ENCODE data around the gene HOXD10. TPM values are rescaled to one million over a fixed set of nuclear protein-coding genes. Genes with fewer than 3 reads are reported as not detected.

HOXD10 gene
- total and polyA plus RNA-seq, 2 of the 13 experiments (the other 11 are each of a cell fraction or from before 2014, with no cell fraction given) = not detected

DNA sequence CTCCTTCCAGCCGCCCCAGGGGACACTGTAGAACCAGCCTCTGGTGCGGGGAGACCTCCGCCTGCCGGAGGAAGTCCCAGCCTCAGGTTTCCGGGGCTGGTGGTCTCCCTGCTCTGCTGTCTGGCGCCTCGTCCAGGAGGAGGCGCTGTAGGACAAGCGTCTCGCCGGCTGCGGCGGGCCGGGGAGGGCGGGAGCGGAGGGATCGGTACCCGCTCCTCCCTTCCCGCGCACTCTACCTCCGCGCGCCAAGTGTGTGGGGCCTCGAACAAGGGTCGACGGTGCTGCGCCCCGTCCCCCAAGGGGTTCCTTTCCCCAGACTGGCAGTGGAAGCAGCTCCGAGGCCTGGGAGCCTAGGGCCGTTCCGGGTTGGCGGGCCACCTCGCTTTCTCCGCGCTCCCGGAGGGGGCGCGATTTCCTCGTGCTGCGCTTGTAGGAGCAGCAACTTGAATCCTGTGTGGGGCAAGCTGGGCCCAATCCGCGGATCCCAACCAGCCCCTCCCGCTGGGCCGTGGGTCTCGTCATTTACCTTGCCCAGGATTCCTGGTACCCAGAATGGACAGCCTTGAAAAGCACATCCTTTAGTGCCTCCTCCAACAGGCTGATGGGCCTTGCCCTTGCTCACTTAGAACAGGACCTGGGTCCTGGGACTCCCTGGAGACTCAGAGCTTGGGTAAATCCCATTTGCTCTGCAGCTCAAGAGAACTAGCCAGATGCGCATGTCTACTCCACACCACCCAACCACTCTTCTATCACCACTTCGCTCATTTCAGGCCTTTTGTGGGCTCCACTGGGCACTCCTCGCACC lies 24.1 kb downstream of the HOXD10 start (continued):
- TF ChIP-seq ZNF703 (CRISPR knock-in tag; IDR thresholded peaks at IDR 0.05; ENCODE audit: borderline replicate concordance) (0 out of 2 replicates have a peak, but pooled peaks have one; percentile 16), ZFP82 (CRISPR knock-in tag; IDR thresholded peaks at IDR 0.05; ENCODE audit: borderline replicate concordance) (no peak), ZNF333 (CRISPR knock-in tag; IDR thresholded peaks at IDR 0.05; ENCODE audit: borderline replicate concordance) (no peak), ZNF253 (CRISPR knock-in tag; IDR thresholded peaks at IDR 0.05; ENCODE audit: borderline replicate concordance) (no peak), POGZ (CRISPR knock-in tag; IDR thresholded peaks at IDR 0.05) (peak; percentile 60), MTF2 (CRISPR knock-in tag; IDR thresholded peaks at IDR 0.05; ENCODE audit: borderline replicate concordance) (peak; percentile 81; the same call in 1 of the 2 replicates), ZNF878 (CRISPR knock-in tag; IDR thresholded peaks at IDR 0.05) (no peak; the same call in 1 of the 2 replicates), ZNF572 (CRISPR knock-in tag; IDR thresholded peaks at IDR 0.05) (no peak), FOXC1 (CRISPR knock-in tag; IDR thresholded peaks at IDR 0.05; ENCODE audit: borderline replicate concordance) (peak; percentile 92), ZNF451 (CRISPR knock-in tag; IDR thresholded peaks at IDR 0.05) (0 out of 2 replicates have a peak, but pooled peaks have one; percentile 65), ZC3H13 (CRISPR knock-in tag; IDR thresholded peaks at IDR 0.05) (no peak), CAMTA2 (CRISPR knock-in tag; IDR thresholded peaks at IDR 0.05; ENCODE audit: borderline replicate concordance) (no peak), ZNF256 (CRISPR knock-in tag; conservative IDR thresholded peaks at IDR 0.05) (no peak), ZNF225 (CRISPR knock-in tag; IDR thresholded peaks at IDR 0.05) (peak; percentile 65)
- TF ChIP-seq, protein P1, sequence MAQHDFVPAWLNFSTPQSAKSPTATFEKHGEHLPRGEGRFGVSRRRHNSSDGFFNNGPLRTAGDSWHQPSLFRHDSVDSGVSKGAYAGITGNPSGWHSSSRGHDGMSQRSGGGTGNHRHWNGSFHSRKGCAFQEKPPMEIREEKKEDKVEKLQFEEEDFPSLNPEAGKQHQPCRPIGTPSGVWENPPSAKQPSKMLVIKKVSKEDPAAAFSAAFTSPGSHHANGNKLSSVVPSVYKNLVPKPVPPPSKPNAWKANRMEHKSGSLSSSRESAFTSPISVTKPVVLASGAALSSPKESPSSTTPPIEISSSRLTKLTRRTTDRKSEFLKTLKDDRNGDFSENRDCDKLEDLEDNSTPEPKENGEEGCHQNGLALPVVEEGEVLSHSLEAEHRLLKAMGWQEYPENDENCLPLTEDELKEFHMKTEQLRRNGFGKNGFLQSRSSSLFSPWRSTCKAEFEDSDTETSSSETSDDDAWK (CRISPR knock-in tag; IDR thresholded peaks at IDR 0.05) = no peak
- TF ChIP-seq, protein P2, sequence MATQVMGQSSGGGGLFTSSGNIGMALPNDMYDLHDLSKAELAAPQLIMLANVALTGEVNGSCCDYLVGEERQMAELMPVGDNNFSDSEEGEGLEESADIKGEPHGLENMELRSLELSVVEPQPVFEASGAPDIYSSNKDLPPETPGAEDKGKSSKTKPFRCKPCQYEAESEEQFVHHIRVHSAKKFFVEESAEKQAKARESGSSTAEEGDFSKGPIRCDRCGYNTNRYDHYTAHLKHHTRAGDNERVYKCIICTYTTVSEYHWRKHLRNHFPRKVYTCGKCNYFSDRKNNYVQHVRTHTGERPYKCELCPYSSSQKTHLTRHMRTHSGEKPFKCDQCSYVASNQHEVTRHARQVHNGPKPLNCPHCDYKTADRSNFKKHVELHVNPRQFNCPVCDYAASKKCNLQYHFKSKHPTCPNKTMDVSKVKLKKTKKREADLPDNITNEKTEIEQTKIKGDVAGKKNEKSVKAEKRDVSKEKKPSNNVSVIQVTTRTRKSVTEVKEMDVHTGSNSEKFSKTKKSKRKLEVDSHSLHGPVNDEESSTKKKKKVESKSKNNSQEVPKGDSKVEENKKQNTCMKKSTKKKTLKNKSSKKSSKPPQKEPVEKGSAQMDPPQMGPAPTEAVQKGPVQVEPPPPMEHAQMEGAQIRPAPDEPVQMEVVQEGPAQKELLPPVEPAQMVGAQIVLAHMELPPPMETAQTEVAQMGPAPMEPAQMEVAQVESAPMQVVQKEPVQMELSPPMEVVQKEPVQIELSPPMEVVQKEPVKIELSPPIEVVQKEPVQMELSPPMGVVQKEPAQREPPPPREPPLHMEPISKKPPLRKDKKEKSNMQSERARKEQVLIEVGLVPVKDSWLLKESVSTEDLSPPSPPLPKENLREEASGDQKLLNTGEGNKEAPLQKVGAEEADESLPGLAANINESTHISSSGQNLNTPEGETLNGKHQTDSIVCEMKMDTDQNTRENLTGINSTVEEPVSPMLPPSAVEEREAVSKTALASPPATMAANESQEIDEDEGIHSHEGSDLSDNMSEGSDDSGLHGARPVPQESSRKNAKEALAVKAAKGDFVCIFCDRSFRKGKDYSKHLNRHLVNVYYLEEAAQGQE (IDR thresholded peaks at IDR 0.05; ENCODE audit: borderline replicate concordance in 1 of 2, low read depth in 1 of 2, low read length in 2 of 2) = no peak
- TF ChIP-seq, protein P3, sequence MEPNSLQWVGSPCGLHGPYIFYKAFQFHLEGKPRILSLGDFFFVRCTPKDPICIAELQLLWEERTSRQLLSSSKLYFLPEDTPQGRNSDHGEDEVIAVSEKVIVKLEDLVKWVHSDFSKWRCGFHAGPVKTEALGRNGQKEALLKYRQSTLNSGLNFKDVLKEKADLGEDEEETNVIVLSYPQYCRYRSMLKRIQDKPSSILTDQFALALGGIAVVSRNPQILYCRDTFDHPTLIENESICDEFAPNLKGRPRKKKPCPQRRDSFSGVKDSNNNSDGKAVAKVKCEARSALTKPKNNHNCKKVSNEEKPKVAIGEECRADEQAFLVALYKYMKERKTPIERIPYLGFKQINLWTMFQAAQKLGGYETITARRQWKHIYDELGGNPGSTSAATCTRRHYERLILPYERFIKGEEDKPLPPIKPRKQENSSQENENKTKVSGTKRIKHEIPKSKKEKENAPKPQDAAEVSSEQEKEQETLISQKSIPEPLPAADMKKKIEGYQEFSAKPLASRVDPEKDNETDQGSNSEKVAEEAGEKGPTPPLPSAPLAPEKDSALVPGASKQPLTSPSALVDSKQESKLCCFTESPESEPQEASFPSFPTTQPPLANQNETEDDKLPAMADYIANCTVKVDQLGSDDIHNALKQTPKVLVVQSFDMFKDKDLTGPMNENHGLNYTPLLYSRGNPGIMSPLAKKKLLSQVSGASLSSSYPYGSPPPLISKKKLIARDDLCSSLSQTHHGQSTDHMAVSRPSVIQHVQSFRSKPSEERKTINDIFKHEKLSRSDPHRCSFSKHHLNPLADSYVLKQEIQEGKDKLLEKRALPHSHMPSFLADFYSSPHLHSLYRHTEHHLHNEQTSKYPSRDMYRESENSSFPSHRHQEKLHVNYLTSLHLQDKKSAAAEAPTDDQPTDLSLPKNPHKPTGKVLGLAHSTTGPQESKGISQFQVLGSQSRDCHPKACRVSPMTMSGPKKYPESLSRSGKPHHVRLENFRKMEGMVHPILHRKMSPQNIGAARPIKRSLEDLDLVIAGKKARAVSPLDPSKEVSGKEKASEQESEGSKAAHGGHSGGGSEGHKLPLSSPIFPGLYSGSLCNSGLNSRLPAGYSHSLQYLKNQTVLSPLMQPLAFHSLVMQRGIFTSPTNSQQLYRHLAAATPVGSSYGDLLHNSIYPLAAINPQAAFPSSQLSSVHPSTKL (CRISPR knock-in tag; IDR thresholded peaks at IDR 0.05) = peak; percentile 65; the same call in 1 of the 2 replicates
- TF ChIP-seq, protein P4, sequence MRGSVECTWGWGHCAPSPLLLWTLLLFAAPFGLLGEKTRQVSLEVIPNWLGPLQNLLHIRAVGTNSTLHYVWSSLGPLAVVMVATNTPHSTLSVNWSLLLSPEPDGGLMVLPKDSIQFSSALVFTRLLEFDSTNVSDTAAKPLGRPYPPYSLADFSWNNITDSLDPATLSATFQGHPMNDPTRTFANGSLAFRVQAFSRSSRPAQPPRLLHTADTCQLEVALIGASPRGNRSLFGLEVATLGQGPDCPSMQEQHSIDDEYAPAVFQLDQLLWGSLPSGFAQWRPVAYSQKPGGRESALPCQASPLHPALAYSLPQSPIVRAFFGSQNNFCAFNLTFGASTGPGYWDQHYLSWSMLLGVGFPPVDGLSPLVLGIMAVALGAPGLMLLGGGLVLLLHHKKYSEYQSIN (CRISPR knock-in tag; IDR thresholded peaks at IDR 0.05; ENCODE audit: borderline replicate concordance) = no peak

All from HepG2 (cell line).